Activated naive CD8-positive, alpha-beta T cell treated with anti-CD3 and anti-CD28 coated beads, Interleukin-2, amount 50 U/mL, for 24 hours (primary cell): ENCODE results near the gene DHRS12.
A peak's percentile ranks its signal among the peaks of the same experiment; 100 is the strongest.

Experiments used
- ATAC-seq: fragments of 150-1000 bp; cut with Tn5 transposase; one replicate; pipeline ENCODE4 v1.10.0; 2021
- DNase-seq: peaks from one replicate; pipeline ENCODE4 v3.0.0; 2021
- H3K27ac Mint-ChIP-seq: one replicate; pipeline ENCODE4 v1.8.0; 2021; ENCODE audit warnings: mild to moderate bottlenecking, mixed read lengths
- H3K27me3 Mint-ChIP-seq: one replicate; pipeline ENCODE4 v1.8.0; 2021; ENCODE audit warnings: mixed read lengths
- H3K36me3 Mint-ChIP-seq: one replicate; pipeline ENCODE4 v1.8.0; 2021; ENCODE audit warnings: low read depth, mixed read lengths
- H3K4me1 Mint-ChIP-seq: one replicate; pipeline ENCODE4 v1.8.0; 2021; ENCODE audit warnings: mixed read lengths
- H3K4me3 Mint-ChIP-seq: one replicate; pipeline ENCODE4 v1.8.0; 2021; ENCODE audit warnings: mild to moderate bottlenecking, moderate library complexity, mixed read lengths
- H3K9me3 Mint-ChIP-seq: one replicate; pipeline ENCODE4 v1.8.0; 2021; ENCODE audit warnings: mixed read lengths

DHRS12 gene

DNA sequence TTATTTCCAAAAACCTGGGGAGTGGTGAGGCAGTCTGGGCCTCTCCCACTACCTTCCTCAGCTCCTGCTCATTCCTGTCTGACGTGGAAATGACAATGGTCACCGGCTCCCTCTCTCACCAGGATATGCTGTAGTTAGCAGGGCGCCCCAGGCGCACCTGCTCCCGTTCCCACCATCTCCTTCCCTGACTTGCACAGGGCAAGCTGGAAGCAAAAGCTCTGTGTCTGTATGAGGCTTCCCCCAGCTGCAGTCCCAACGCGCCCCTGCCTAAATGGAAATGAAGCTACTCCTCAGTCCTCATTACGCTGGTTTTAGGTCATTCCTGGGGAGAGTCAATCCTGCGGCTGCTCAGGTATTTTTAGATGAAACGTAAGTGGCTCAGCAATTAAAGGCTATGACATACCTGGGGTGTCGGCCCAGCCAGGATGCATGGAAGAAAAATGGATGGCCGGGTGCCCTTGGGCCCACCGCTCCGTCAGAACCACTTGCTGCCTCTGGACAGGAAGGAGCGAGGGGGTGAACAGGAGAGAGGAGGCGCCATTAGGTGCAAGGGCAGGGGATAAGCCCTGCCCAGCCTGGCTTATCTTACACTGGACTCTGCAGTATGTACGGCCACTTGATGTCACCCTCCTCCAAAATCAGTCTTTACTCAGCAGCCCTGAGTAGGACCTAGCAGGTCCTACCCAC lies 32.4 kb downstream of the DHRS12 start:
- no peak overlapping the region for H3K27ac Mint-ChIP-seq

DNA sequence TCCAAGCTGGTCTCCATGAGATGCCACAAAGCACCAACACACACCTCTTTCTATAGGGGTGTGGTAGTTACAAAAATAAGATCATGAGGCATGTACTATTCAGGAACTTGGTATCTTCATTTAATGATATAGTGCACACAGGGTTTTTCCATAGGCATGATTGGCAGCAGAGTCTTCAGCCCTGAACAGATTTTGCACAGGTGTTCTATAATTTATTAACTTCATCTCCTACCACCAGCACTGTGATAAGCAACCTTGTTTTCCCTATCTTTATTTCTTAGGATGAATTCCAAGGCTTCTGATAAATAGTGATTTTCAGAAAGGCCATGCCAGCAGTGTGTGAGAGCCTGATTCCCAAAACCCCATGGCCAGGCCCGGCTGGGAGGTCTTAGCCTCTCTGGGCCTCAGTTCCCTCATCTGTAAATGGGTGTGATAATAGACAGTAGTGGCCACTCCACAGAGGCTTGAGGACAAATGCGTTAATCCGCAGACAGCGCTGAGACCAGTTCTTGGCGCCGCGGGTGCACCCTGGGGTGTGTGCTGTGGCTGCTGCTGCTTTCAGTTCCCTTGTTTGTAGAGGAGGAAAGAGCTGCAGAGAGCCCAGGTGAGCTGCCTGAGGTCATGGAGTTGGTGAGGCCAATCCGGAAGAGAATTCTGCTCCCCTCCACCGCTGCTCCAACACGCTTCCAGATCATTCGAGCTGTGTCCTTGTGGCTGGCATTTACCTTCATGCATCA lies 33.1 kb downstream of the DHRS12 start:
- peak overlapping the region; percentile 42 for H3K27ac Mint-ChIP-seq
- peaks cover 4% of the 10 kb centered on the region for H3K36me3 Mint-ChIP-seq
- H3K9me3 Mint-ChIP-seq: no peaks in the 10 kb centered on the region
- H3K4me1 Mint-ChIP-seq: peaks cover 12% of the 10 kb centered on the region
- DNase-seq (no peak), ATAC-seq (no peak)
- H3K27me3 Mint-ChIP-seq: no peaks in the 10 kb centered on the region
- no peak overlapping the region for H3K4me3 Mint-ChIP-seq

More for the DNA sequence above, 32.4 kb downstream of the DHRS12 start:
- Mint-ChIP-seq H3K27me3 (no peaks in the 10 kb centered on the region), H3K9me3 (no peaks in the 10 kb centered on the region), H3K4me3 (no peak overlapping the region), H3K36me3 (no peaks in the 10 kb centered on the region), H3K4me1 (peaks cover 5% of the 10 kb centered on the region)
- ATAC-seq (no peak), DNase-seq (no peak)

DNA sequence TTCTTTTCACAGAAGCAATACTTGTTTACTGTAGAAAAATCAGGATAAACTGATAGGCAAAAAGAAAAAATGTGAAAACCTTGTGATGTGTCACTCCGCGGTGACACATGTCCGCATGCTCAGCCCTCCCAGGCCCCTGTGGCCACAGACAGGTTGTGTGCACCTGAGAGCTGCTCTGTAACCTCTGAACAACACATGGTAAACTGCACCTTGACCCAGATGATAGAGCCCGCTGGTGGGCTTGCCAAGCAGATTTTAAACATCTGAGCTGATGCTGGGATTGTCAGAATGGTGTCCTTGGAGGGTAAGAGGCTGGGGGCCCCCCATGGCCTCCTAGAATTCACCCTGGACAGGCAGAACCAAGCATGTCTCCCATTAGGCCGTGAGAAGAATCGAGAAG lies 33.8 kb downstream of the DHRS12 start:
- no peaks in the 10 kb centered on the region for H3K27me3 Mint-ChIP-seq
- H3K4me3 Mint-ChIP-seq: no peak overlapping the region
- H3K4me1 Mint-ChIP-seq: peaks cover 19% of the 10 kb centered on the region
- peak; percentile 18 for ATAC-seq
- no peak for DNase-seq
- H3K27ac Mint-ChIP-seq: no peak overlapping the region
- H3K9me3 Mint-ChIP-seq: no peaks in the 10 kb centered on the region
- H3K36me3 Mint-ChIP-seq: peaks cover 4% of the 10 kb centered on the region

DNA sequence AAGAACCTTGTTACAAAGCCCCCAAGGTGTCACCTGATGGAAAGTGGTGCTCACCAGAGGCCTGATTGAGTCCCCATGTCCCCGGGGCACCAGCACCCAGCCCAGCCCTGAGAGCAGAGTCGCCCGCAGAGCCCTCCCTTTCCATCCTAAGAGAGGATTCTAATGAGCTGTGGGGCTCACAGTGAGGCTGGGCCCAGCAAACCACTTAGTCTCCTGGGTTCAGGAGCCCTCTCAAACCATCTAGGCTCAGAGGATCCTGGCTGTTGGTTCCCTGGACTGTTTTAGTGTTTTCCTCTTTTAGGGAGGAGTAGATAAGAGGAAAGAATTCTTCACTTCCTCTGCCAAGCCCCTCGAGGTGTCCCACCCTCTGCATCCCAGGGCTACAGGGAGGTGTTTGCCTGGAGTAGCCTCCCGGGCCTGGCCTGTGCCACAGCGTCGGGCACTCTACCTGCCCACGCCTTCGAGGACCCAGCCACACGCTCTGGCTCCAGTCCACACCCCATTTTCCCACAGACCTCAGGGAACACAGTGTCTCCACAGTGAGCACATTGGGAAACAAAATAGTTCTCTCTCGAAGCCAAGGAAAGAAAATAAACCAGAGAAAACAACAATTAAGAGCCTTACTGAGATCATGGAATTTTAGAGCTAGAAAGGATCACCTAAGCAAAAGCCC lies 34.4 kb downstream of the DHRS12 start:
- Mint-ChIP-seq H3K4me3 (no peak overlapping the region), H3K9me3 (no peaks in the 10 kb centered on the region), H3K27me3 (no peaks in the 10 kb centered on the region), H3K4me1 (peaks cover 25% of the 10 kb centered on the region), H3K27ac (no peak overlapping the region), H3K36me3 (peaks cover 4% of the 10 kb centered on the region)
- no peak for DNase-seq
- ATAC-seq: no peak

DNA sequence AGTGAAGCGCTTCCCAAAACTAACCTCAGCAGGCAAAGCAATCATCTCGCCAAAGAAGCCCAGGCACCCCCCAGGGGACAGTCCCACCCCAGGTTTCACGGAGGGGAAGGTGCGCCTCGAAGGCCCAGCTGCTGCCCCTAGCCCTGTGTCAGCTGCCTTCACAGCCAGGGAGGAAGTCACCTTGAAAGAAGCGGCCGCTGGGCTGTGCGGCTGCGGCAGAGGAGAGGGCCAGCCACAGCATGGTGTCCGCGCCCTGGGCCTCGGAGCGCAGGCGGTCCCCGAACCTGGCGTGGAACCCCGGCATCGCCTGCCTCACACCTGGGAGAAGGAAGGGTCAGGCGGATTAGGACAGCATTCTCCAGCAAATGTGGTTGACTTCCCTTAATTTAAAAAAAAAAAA lies 35.0 kb downstream of the DHRS12 start:
- ATAC-seq (no peak), DNase-seq (no peak)
- H3K9me3 Mint-ChIP-seq: no peaks in the 10 kb centered on the region
- H3K4me1 Mint-ChIP-seq: peaks cover 30% of the 10 kb centered on the region
- H3K27me3 Mint-ChIP-seq: no peaks in the 10 kb centered on the region
- peaks cover 4% of the 10 kb centered on the region for H3K36me3 Mint-ChIP-seq
- H3K27ac Mint-ChIP-seq: no peak overlapping the region
- H3K4me3 Mint-ChIP-seq: no peak overlapping the region

DNA sequence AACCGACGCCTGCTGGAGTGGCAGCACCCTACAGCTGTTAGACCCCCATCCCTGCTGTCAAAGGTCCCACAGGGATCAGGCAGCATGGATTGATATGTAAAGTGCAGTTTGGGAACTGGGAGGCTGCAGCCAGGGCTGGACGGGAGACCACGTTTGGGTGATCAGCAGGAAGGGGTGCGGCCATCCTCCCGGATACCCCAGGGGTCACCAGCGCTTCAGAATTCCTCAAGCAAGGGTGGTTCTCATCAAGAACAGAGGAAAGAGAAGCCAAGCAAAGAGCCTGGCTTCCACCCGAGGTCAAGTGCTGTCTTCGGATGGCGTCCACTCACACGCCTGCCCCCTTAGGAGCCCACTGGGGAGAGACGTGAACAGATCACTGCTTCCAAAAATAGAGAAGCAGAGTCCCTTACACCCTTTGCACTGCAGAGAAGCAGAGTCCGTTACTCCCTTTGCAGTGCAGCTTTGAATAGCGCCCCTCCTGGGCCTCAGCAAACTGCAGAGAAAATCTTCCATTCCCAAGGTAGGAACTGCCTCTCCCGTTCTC lies 35.5 kb downstream of the DHRS12 start:
- H3K4me1 Mint-ChIP-seq: peaks cover 35% of the 10 kb centered on the region
- peaks cover 4% of the 10 kb centered on the region for H3K36me3 Mint-ChIP-seq
- no peak for ATAC-seq

DNA sequence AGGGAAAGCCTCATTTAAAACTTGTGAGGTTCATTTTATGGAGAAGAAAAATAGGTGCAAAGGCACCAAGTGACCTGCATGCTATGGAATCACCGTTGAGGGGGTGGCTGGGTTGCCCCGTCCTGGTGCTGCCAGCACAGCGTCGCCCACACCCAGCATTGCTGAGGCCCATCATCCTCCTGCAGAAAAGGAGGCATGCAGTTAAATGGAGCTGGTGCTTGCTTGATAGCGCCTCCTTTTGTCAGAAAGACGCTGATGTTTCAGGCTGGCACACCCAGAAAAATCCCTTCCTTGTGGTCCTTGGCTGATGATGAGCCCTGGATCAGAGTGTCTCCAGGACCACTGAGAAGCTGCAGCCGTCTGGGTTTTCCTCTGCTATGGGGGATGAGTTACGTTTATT lies 36.9 kb downstream of the DHRS12 start:
- Mint-ChIP-seq H3K4me1 (peaks cover 49% of the 10 kb centered on the region), H3K27me3 (no peaks in the 10 kb centered on the region), H3K9me3 (no peaks in the 10 kb centered on the region), H3K27ac (no peak overlapping the region), H3K36me3 (peaks cover 4% of the 10 kb centered on the region), H3K4me3 (no peak overlapping the region)
- DNase-seq: no peak
- no peak for ATAC-seq

More for the DNA sequence above, 35.5 kb downstream of the DHRS12 start:
- DNase-seq: no peak
- Mint-ChIP-seq H3K27me3 (no peaks in the 10 kb centered on the region), H3K9me3 (no peaks in the 10 kb centered on the region), H3K4me3 (no peak overlapping the region), H3K27ac (no peak overlapping the region)

DNA sequence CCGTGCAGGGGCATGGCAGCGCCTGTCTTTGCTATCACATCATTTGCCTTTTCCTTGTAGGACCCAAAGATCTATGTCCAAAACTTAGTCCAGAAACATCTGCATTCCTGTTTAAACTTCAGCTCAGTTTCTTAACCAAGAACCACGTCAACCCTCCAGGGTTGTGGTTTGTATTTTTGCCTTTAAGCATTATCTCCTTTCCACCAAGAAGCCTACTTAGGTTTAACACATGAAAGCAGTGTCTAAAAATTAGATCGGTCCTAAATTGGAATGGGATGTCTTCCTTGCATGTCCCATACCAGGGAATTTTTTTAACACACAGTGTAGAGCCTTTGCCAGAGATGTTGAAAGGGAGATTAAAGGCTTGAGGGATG lies 38.8 kb downstream of the DHRS12 start:
- Mint-ChIP-seq H3K36me3 (peaks cover 6% of the 10 kb centered on the region), H3K27me3 (no peaks in the 10 kb centered on the region), H3K27ac (peak overlapping the region; percentile 87), H3K4me3 (peak overlapping the region; percentile 80), H3K9me3 (no peaks in the 10 kb centered on the region), H3K4me1 (peaks cover 50% of the 10 kb centered on the region)
- ATAC-seq (no peak), DNase-seq (no peak)

DNA sequence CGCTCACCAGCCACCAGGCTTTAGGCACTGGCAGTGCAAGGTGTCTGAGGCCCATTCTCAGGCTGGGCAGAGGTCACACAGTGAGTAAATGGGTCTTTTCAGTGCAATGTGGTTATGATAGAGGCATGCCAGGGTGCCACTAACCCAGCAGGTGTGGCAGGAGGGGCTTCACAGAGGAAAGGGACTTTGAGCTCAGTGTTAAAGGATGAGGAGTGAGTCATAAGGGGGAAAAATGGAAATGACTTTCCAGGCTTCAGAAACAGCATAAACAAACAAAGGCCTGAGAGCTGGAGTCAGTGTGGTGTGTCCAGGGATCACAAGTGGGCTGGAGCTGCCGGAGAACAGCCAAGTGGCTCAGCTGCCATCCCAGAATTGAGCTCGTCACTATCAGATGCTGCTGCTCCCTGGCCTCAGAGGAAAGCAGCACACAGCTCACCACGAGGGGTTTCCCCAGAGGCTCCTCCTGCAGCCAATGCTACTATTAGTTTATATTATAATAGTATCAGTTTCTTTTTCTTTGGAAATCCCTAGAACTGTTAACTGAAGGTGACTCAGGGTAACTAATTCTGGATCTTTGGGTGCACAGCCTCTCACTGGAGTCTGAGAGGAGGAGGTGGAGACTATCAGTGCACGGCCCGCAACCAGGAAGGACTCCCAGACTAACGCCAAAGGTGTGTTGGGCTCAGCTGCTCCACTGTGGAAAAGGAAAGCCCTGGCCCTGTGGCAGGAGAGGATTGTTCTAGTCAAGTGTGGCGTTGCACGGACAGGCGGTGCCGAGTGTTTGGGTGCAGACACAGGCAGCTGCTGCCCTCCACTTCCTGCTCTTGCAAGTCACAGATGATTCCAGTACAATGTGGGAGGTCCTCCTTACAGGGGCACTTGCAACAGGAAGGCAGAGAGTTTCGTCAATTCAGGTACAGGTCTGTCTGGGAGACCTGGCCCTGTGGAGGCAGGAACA lies 39.5 kb downstream of the DHRS12 start:
- H3K36me3 Mint-ChIP-seq: peaks cover 8% of the 10 kb centered on the region

DNA sequence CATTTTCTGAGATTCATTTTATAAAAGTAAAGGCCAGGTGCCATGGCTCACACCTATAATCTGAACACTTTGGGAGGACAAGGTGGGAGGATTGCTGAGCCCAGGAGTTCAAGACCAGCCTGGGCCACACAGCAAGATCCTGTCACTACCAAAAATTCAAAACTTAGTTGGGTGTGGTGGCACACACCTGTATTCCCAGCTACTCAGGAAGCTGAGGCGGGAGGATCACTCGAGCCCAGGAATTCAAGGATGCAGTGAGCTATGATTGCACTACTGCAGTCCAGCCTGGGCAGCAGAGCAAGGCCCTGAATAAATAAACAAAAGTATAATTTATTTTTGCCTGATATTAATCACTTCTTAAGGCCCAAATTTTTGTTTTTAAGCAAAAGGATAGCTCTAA lies 40.5 kb downstream of the DHRS12 start:
- Mint-ChIP-seq H3K4me3 (no peak overlapping the region), H3K27me3 (no peaks in the 10 kb centered on the region), H3K9me3 (no peaks in the 10 kb centered on the region), H3K27ac (peak overlapping the region; percentile 87), H3K4me1 (peaks cover 50% of the 10 kb centered on the region), H3K36me3 (peaks cover 8% of the 10 kb centered on the region)
- no peak for DNase-seq
- ATAC-seq: no peak

More for the DNA sequence above, 39.5 kb downstream of the DHRS12 start:
- Mint-ChIP-seq H3K9me3 (no peaks in the 10 kb centered on the region), H3K4me1 (peaks cover 50% of the 10 kb centered on the region), H3K27me3 (no peaks in the 10 kb centered on the region), H3K4me3 (peak overlapping the region; percentile 80), H3K27ac (peak overlapping the region; percentile 87)
- peak; percentile 94 for ATAC-seq
- DNase-seq: peak; percentile 65

DNA sequence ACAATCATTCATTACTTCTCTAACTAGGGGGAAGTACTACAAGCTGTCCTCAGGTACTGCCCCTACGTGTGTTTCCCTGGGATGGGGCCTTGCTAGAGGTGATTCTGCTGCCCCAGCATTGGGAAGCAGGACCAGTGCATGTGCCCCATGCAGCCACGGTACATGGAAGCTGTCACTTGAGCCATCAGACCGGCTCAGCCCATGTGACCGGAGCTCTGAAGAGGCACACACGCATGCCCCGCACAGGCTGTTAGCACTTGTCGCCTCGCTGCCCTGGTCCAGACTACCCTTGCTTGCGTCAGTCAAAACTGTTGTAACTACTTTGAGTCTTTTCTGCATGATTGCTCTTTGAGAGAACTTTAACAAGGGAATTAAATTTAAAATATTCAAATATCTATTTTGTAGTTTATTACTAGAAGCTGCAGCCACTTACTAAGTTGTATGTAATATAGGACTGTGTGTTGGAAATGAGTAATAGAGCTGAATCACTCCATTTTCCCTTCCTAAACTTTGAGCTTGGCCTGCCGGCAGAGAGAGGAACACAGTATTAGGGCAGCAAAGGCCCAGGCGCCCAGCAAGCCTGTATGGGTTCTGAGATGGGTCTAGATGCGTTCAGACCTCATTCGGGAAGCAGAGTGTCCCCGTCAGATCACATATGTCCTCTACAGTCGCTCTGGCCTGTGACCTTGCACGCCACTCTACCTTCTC lies 42.2 kb downstream of the DHRS12 start:
- peak overlapping the region; percentile 2 for H3K27ac Mint-ChIP-seq

DNA sequence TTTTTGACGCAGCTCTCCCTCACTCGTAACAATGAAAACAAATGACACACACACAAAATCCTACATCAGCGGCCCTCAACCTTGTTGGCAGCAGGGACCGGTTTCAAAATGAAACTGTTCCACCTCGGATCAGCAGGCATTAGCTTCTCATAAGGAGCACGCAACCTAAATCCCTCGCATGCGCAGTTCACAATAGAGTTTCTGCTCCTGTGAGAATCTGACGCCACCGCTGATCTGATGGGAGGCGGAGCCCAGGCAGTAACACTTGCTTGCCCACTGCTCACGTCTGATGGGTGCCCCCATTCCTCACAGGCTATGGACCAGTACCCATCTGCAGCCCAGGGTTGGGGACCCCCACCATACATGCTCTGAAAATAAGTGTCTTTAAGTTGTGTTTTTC lies 43.4 kb downstream of the DHRS12 start:
- Mint-ChIP-seq H3K9me3 (no peaks in the 10 kb centered on the region), H3K27ac (peak overlapping the region; percentile 1), H3K4me1 (peaks cover 35% of the 10 kb centered on the region), H3K36me3 (peaks cover 4% of the 10 kb centered on the region), H3K4me3 (no peak overlapping the region), H3K27me3 (no peaks in the 10 kb centered on the region)
- DNase-seq: no peak
- no peak for ATAC-seq

More for the DNA sequence above, 42.2 kb downstream of the DHRS12 start:
- Mint-ChIP-seq H3K36me3 (peaks cover 8% of the 10 kb centered on the region), H3K27me3 (no peaks in the 10 kb centered on the region), H3K9me3 (no peaks in the 10 kb centered on the region), H3K4me1 (peaks cover 47% of the 10 kb centered on the region), H3K4me3 (no peak overlapping the region)
- ATAC-seq: no peak
- DNase-seq: no peak

DNA sequence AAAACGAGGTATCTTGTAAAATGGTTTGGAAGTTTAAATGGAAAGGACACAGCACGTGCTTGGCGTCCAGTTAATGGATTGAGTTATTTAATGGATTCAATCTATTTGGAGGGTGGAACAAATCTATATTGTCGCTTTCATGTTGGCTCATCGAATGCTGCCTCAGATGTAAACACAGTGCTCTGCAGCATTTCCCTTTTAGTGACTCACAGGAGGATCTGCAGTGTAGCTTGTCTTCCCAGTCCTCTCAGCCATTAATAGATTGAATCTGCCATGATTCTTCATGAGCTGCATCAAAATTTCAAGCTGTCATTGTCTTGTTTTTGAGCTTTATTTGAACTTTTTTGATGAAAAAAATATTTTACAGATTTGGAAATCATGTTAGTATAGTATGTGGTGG lies 44.7 kb downstream of the DHRS12 start:
- H3K36me3 Mint-ChIP-seq: peaks cover 8% of the 10 kb centered on the region
- no peaks in the 10 kb centered on the region for H3K27me3 Mint-ChIP-seq
- DNase-seq (no peak), ATAC-seq (no peak)
- H3K4me3 Mint-ChIP-seq: no peak overlapping the region
- peaks cover 23% of the 10 kb centered on the region for H3K4me1 Mint-ChIP-seq
- no peaks in the 10 kb centered on the region for H3K9me3 Mint-ChIP-seq
- H3K27ac Mint-ChIP-seq: no peak overlapping the region
